Endometrial microvascular endothelial cells (primary cell): ENCODE data around the gene TFR2. TPM values are rescaled to one million over a fixed set of nuclear protein-coding genes. Genes with fewer than 3 reads are reported as not detected.

Source experiments
- in situ Hi-C: cut with HindIII; loops from 2 replicates; pipeline ENCODE4 v1.10.0; 2017; ENCODE audit warnings: low sequenced_read_pairs, low pct_unique_long_range_greater_than_20kb; ENCODE audit errors: inconsistent ontology term
- total RNA-seq: library from RNA; depleted of rRNA; stranded (reverse); fragments of >200 nt; gene quantifications from one replicate; pipeline ENCODE4 v1.2.3, GENCODE V29; 2015; ENCODE audit errors: inconsistent ontology term

The TFR2 gene
- total RNA-seq, 1 donor from 2014 or later: not detected

- in situ Hi-C loops: no loop called here
Observed at GRCh38 chr7:100598425-100598824, 42.9 kb downstream of the TFR2 start.

- in situ Hi-C loops: no loop called here
Observed at GRCh38 chr7:100595188-100595587, 46.2 kb downstream of the TFR2 start.

DNA sequence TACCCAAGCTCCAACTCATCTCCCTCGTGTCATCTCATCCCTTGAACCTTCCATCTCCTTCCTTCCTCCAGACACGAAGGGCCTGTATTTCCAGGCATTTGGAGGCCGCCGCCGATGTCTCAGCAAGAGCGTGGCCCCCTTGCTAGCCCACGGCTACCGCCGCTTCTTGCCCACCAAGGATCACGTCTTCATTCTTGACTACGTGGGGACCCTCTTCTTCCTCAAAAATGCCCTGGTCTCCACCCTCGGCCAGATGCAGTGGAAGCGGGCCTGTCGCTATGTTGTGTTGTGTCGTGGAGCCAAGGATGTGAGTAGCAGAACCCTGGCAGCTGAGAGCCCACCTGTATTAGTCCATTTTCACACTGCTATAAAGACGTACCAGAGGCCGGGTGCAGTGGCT lies 49.8 kb downstream of the TFR2 start:
- in situ Hi-C loops: no loop called here

GRCh38 chr7:100590077-100590737 lies 51.1 kb downstream of the TFR2 start:
- in situ Hi-C loops: no loop called here

DNA sequence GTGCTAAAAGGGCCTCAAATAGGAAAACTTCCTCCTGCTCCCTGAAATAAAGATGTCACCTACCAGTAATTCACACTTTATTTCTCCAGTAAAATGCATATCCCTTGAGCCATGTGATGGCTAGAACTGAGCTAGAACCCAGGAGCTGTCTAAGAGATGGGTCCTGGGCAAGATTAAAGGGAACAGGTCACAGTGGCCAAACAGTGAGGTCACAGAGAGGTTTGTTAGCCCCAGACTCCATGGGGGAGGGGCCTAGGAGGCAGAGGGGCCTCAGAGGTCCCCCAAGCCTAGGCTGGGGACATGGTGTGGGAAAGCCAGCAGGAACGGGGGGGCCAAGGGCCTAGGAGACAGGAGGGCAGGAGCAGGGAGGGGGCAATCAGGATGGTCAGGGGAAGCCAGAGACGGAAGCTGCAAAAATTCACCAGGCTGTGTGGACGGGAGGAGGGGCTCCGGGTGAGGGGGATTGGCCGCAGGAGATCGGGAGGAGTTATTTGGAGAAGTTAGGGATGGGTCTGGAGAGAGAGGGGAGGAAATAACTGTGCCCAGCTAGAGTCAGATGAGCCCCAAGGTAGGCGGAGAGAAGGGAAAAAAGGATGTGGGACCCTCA lies 51.9 kb downstream of the TFR2 start:
- in situ Hi-C loops: no loop called here

GRCh38 chr7:100588438-100588837 lies 52.9 kb downstream of the TFR2 start:
- in situ Hi-C loops: no loop called here

GRCh38 chr7:100586266-100587025 lies 54.9 kb downstream of the TFR2 start, which contains the start of gene FBXO24:
Gene FBXO24 (plus strand): TSS chr7:100586328. CDS start chr7:100586626, 298 bp downstream.
- in situ Hi-C loops: no loop called here

DNA sequence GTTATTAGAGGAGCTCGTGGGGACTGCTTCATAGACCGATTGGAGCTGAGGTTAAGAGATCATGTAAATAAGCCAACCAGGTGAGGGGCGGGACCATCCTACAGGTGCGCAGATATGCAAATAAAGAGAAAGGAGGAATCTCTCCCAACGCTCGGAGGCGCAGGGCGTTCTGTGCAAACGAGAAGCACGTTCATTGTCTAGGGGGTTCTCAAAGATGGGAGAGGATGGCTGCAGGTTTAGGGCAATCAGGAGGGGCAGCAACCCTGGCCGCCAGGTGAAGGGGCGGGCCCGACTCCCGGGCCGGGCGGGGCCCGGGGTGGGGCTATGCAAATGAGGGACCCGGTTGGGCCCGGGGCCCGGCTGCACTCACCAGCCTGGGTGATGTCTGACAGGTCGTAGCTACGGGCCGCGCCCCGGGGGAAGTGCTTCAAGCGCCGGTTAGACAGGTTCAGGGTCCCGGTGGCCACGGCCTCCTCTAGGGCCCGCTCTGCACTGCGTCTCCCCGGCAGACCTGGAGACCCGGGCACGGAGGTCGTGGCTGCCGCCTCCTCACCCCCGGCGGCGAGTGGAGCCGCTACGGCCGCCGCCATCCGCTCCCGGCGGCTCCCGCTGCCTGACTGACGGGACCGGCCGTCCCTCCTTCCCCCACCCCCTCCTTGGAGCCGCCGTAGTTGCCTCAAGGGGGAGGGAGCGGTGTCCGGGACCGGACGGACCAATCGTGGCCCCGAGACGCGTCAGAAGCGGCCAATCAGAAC lies 55.7 kb downstream of the TFR2 start, which contains the start of gene LRCH4:
Gene LRCH4 (minus strand): TSS at position 619 of the 755 bp plus-strand sequence. CDS start 29 bp downstream, at position 590.
- in situ Hi-C loops: no loop called here

GRCh38 chr7:100584683-100585510 lies 56.5 kb downstream of the TFR2 start:
- in situ Hi-C loops: no loop called here

GRCh38 chr7:100584054-100584682 lies 57.2 kb downstream of the TFR2 start:
- in situ Hi-C loops: no loop called here

DNA sequence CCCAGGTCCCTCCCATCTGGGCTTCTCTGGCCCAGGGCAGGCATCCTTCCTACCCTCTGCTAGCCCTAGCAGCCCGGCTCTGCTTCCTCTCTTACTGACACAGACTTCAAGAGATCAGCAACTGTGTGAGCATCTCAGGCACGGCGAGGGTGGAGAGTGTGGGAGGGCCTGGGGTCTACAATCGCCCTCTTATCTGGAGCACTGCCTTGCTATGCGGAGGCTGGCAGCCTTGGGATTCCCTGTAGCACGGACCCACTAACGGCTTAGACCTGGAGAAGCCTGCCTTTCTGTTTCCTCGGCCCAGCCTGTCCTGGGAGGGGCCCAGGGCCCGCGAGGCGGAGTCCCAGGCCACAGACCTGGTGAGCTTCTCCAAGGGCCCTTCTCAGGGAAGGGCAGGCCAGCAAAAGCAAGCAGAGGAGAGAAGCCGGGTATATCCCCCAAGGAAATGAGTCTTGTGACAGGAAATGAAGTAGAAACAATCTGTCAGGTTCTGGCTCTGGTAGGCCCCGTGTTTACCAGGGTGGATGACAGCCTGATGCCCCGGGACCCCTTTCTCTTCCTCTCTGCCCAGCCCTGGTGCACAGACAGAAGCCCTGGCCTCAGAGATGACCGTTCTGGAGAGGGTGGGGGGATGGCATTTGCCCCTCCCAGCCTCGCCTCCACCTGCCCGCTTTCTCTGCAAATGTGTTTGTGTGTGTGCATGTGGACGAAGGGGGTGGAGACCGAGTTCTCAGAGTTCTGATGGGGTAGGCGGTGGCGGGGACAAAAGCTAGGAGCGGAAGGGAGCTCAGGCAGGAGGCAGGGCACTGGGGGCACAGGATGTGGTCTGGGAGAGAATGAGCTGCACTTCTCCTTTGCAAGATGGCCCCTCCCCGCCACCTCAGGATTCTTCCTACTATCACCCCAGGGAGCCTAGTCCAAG lies 58.0 kb downstream of the TFR2 start:
- in situ Hi-C loops: no loop called here

GRCh38 chr7:100582650-100583049 lies 58.7 kb downstream of the TFR2 start:
- in situ Hi-C loops: no loop called here

- in situ Hi-C loops: no loop called here
Observed at GRCh38 chr7:100582041-100582579, 59.2 kb downstream of the TFR2 start.

- in situ Hi-C loops: no loop called here
Observed at GRCh38 chr7:100580466-100581283, 60.7 kb downstream of the TFR2 start.

DNA sequence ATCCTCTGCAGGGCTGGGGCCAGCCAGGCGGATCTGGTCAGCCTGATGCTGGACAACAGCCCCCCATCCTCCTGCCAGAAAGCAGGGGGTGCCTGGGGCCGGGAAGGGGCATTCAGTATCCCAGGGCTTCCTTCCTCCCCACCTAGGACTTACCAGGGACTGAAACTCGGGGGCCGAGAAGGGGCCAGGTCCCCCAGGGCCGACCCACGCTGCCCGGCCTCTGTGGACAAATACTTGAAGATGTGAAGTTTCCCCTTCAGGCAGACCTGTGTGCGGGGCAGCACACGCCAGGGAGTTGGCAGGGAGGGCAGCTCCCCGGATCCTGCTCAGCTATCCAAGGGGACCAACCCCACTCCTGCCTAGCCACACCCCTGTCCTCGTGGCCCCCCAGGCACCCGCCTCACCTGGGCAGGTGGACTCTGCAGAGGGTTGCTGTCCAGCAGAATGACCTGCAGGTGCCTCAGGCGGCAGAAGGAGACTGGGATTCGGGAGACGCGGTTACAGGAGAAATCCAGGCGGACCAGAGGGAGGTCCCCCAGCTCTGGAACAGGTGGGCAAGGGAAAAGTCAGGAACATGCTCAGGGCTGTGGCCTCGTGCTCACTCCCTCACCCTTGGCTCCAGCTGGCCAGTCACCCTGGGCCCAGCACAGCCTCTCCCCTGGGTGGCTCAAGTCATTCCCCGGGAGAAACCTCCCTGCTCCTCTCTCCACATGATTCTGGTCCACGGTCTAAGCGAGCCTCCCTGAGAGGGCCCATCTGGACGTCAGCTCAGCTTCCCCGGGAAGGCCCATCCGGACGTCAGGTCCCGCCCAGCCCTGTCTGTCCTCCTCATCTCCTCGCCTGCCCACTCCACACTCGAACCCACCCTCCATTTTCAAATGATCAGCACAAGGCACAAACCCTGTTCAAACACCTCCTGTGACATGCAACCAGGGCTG lies 62.8 kb downstream of the TFR2 start:
- in situ Hi-C loops: no loop called here
